Epithelial cell of proximal tubule (primary cell): ENCODE measurements around the gene DISP3. TPM values are rescaled to one million over a fixed set of nuclear protein-coding genes. Genes with fewer than 3 reads are reported as not detected.
"Not testable (repeated sequence)": the region's sequence is repeated elsewhere in the genome, so short reads cannot be mapped to it uniquely, and the experiment has no call there.

Source experiments
- DNase-seq: peaks from one replicate; pipeline ENCODE4 v3.0.0-alpha.2; 2011; ENCODE audit warnings: low read depth
- H3K4me3 ChIP-seq: 2 replicates; pipeline ENCODE4 v1.5.1; 2011; ENCODE audit warnings: low read depth, mild to moderate bottlenecking, low read length
- total RNA-seq: library from RNA; depleted of rRNA; stranded (reverse); fragments of >200 nt; gene quantifications from 2 replicates; pipeline ENCODE4 v1.2.3, GENCODE V29; 2015
- TF ChIP-seq, protein P1 (sequence below): conservative IDR thresholded peaks from 2 replicates; pipeline ENCODE4 v1.5.1; 2012; ENCODE audit warnings: low read depth, mild to moderate bottlenecking, low read length

DISP3 gene
- total RNA-seq, 1 donor from 2014 or later: 0.29 TPM

DNA sequence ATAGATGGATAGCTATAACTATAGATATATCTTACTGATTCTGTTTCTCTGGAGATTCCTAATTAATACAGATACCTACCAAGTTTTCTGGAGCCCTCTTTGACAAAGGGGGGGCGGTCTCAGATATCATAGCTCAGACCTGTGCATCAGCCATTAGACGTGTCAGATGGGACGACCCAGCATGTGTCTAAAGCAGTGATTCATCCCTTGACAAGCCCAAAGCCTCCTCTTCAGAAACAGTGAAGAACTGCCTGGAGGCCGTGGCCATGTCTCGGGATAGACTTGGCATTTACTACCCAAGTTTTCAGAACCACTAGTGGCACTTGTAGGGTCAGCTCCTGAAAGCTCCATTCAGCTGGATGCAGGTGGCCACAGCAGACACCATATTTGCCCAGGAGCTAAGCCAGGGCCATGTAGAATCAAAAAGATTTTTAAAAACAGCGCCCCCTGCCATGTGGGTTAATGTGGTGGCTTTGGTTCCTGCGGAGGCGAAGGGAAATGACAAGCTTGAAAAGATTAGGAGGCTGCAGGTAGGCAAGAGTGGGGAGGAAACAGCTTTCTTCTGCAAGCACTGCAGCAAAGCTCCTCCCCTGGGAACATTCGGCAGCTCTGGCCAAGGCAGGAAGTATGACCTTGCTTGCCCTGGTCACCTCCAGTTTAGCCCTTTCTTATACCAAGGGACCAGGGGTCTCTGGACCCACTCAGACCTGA, 93.1 kb downstream of the DISP3 start:
- TF ChIP-seq, protein P1, sequence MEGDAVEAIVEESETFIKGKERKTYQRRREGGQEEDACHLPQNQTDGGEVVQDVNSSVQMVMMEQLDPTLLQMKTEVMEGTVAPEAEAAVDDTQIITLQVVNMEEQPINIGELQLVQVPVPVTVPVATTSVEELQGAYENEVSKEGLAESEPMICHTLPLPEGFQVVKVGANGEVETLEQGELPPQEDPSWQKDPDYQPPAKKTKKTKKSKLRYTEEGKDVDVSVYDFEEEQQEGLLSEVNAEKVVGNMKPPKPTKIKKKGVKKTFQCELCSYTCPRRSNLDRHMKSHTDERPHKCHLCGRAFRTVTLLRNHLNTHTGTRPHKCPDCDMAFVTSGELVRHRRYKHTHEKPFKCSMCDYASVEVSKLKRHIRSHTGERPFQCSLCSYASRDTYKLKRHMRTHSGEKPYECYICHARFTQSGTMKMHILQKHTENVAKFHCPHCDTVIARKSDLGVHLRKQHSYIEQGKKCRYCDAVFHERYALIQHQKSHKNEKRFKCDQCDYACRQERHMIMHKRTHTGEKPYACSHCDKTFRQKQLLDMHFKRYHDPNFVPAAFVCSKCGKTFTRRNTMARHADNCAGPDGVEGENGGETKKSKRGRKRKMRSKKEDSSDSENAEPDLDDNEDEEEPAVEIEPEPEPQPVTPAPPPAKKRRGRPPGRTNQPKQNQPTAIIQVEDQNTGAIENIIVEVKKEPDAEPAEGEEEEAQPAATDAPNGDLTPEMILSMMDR: peak; percentile 24
- no peak overlapping the region for H3K4me3 ChIP-seq
- no peak for DNase-seq

DNA sequence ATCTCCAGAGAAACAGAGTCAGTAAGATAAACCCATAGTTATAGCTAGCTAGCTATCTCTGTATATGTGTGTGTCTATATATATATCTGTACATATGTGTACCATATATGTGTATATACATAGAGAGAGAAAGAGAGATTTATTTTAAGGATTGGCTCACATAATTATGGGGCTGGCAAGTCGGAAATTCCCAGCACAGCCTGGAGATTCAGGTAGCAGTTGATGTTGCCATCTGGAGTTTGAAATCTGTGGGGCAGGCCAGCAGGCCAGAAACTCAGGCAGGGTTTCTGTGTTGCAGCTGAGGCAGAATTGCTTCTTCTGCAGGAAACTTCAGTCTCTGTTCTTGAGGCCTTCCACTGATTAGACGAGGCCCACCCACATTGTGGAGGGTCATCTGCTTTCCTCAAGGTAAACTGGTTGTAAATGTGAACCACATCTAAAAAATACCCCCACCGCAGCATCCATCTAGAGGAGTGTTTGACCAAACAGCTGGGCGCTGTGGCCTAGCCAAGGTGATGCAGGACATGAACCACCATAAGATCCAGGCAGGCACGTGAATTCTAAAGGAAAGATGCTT, 94.2 kb downstream of the DISP3 start:
- no peak for DNase-seq
- TF ChIP-seq, protein P1: no peak
- H3K4me3 ChIP-seq: no peak overlapping the region

DNA sequence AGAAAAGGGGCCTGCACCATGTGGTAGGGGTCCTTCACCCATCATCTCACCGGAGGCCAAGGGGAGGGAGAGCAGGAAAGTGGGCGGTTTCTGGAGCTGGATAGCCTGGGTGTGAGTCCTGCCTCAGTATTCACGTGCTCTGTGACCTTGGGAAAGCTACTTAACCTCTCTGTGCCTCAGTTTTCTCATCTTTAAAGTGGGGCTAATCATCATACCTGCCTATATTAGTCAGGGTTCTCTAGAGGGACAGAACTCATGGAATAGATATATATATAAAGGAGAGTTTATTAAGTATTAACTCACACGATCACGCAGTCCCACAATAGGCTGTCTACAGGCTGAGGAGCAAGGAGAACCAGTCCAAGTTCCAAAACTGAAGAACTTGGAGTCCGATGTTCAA, 96.6 kb downstream of the DISP3 start:
- DNase-seq: no peak
- TF ChIP-seq, protein P1: no peak
- no peak overlapping the region for H3K4me3 ChIP-seq

DNA sequence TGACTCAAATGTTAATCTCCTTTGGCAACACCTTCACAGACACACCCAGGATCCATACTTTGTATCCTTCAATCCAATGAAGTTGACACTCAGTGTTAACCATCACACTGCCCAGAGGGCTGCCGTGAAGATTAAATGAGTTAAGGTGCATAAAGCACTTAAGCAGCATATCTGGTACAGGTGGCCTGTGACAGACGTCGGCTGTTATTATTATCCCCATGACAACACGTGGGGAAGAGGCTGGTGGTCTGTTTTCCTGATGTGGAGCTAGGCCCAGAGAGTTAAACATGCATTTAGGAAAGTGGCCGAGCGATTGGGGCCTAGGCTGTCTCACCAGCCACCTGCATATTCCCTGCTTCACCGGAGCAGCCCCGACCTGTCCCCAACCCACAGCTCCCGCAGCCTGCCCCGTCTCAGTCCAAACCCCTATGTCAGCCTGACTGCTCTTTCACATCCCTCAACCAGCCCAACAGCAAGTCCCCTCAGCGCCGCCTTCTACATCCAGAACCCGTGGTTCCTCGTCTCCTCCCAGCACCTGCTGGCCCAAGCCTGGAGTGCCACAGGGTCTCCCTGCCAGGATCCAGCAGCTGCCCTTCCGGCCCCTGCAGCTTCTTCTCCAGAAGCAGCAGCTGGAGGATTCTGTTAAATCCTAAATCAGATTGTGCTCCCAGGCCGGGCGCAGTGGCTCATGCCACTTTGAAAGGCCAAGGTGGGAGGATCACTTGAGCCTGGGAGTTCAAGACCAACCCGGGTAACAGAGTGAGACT, 97.3 kb downstream of the DISP3 start:
- TF ChIP-seq, protein P1: no peak
- no peak for DNase-seq
- H3K4me3 ChIP-seq: no peak overlapping the region

DNA sequence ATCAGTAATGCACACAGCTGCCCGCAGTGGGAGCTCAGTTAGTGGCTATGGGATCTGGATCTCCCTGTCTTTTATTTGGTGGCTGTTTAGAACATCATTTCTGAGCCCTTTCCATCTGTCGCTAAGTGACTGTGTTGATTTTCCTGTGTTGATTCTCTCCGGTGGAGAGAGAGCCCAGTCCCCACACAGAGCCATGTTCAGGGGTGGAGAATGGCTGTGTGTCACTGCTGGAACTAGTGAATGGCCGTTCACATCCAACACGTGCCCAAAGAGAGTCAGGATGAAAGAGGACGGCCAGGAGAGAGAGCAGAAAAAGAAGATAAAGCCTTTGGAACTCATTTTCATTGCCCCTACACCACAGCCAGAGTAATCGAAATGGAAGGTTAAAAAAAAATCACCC, 99.0 kb downstream of the DISP3 start:
- no peak for DNase-seq
- TF ChIP-seq, protein P1: no peak
- H3K4me3 ChIP-seq: no peak overlapping the region

DNA sequence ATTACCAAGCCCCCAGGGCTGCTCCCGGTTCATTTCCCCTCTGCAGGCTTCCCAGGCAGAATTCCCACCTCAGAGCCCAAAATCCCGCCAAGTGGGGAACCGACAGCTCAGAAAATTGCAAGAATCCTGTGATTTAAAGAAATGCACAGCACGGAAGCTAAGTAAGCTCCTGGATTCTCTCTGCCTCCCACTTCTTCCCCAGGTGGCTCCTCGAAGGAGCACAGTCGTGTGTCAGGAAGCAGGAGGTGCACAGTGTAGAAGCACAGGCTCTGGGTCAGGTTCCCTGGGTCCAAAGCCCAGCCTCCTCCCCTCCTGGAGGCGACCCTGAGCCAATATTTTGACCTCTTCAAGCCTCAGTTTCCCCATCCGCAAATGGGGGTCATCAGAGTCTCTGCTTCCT, 100.6 kb downstream of the DISP3 start:
- TF ChIP-seq, protein P1: no peak
- no peak for DNase-seq
- no peak overlapping the region for H3K4me3 ChIP-seq

DNA sequence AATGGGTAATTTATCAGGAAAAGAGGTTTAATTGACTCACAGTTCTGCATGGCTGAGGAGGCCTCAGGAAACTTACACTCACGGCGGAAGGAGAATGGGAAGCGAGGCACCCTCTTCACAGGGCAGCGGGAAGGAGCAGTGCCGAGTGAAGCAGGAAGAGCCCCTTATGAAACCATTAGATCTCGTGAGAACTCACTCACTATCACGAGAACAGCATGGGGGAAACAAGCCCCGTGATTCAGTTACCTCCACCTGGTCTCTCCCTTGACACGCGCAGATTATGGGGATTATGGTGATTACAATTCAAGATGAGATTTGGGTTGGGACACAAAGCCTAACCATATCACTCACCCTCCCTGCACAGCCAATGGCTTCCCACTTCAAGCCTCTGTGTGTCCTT, 101.1 kb downstream of the DISP3 start:
- not testable (repeated sequence) for DNase-seq, H3K4me3 ChIP-seq
